Lung microvascular endothelial cell (primary cell): ENCODE data around the gene TEAD2. TPM values are rescaled to one million over a fixed set of nuclear protein-coding genes. Genes with fewer than 3 reads are reported as not detected.
A peak's percentile ranks its signal among the peaks of the same experiment; 100 is the strongest.

ENCODE experiments used
- DNase-seq, 2 donors: peaks; one replicate each; pipeline versions ENCODE4 v3.0.0 to v3.0.0-alpha.2; 2010; ENCODE audit warnings: low read depth in 2 of 2
- total RNA-seq: library from RNA; depleted of rRNA; stranded (reverse); fragments of >200 nt; gene quantifications from 2 replicates; pipeline ENCODE4 v1.2.1, GENCODE V29; 2014

The TEAD2 gene
- total RNA-seq, 1 donor from 2014 or later, result 57.1 TPM

DNA sequence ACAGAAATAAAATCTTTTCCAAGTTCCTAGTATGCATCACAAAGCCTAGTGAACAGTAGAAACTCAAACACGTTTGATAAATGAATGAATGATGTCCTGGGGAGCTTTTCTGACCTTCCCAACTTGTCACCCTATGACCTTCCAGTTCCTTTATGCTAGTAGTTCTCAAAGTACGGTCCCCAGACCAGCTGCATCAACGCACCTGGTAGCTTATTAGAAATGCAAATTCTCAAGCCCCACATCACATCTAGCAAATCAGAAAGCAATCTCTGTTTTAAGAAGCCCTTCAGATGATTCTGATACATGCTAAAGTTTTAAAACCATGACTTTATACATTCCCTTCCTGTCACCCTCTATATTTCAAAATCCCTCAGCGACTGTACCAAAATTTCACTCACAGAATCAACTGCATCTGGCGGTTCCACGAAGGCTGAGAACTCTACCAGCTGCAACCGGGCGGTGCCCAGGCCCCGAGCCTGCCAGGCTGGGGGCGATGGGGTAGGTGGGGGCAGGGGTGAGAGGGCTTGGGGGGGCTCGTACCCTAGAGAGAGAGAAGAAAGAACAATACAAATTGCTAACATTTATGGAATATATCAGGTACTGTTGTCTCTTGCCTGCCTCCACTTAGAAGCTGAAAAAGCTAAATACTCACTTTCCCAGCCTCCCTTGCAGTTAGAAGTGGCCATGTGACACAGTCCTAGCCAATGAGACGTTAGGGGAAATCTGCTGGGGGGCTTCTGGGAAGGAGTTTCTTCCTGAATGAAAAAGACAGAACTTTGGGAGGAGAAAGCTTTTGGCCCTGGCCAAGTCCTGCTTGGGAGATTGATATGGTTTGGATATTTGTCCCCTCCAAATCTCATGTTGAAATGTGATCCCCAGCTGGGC lies 13.7 kb downstream of the TEAD2 start:
- no peak for DNase-seq

DNA sequence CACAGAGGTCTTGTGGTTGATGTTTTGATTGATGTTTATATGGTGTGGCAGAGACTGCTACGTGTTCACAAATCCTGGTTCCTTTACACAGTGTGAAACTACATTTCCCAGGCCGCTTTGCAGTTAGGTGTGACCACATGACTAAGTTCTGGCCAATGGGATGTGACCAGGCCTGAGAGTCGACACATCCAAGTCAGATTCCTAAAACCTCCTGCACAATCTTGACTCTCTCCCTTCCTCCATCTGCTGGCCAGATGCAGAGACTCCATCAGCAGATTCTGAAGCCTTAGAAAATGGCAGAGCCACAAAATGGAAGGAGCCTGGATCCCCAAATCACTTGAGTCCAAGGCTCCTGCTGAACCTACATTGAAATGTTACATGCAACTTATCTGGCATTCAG lies 14.4 kb downstream of the TEAD2 start:
- DNase-seq, result peak; percentile 44 to 47

DNA sequence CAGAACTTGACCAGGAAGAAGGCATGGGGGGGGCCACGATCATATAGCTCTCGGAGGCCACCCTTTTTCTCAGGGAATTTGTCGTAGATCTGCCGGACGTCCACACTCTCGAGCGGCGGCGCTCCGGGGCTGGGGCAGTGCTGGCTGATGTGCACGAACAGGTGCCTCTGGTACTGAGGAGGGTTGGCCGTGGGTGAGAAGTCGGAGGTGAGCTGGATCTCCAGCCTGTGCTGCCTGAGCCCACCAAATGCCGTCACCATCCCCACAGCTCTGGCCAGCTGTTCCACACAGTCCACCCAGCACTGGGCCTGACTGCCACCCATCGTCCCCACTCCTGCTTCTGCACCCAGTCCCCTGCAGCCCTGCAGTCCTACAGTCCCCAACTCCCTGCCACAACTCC lies 15.0 kb downstream of the TEAD2 start:
- no peak for DNase-seq

DNA sequence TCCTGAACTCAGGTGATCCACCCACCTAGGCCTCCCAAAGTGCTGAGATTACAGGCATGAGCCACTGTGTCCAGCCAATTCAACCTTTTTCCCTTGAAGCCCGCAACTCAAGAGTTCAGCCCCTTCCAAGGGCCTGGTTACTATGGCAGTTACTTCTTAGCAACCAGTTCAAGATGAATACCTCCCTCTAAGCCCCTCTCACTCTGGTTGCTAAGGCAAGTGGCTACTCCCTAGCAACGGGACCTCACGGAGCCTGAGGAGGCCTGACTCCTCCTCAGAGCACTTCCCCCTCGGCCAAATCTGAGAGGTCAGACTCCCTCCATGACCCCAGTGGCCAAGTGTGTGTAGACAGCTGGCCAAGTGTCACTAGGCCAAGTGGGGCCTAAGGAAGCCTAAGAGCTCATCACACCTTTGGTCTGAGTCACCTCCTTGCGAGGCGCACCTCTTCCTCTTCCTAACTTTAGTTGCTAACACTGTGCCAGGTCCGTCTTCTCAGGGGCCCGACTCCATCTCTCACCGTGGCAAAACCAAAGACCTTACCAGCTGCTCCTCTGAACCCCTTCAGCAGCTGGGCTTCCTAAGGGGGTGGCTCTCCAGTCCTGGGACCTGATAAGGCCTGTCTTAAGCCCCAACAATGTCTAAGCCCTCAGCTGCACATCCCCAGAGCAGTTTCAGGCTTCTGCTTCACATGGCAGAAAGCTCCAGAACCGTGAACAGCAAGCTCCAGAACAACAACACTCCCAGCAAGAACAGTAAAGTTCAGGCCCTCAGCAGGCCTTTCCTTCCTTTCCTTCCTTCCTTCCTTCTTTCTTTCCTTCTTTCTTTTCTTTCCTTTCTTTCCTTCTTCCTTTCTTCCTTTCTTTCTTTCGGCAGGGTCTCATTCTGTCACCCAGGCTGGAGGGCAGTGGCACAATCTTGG lies 17.5 kb downstream of the TEAD2 start:
- DNase-seq, result no peak

DNA sequence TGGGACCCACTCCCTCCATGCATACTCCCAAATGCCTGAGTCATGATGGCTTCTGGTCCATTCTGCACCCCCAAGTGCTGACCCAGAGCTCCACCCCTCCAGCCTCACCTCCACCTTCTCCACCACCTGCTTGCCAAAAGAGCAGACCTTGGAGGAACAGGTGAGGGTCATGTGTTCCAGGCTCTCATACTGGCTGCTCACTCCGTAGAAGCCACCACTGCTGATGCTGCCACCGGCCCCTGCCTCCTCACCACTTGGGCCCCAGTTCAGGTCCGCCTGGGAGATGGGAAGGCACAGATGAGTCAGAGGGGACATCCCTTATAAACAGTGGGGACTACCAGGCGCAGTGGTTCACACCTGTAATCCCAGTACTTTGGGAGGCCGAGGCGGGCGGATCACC lies 19.1 kb downstream of the TEAD2 start:
- no peak for DNase-seq

DNA sequence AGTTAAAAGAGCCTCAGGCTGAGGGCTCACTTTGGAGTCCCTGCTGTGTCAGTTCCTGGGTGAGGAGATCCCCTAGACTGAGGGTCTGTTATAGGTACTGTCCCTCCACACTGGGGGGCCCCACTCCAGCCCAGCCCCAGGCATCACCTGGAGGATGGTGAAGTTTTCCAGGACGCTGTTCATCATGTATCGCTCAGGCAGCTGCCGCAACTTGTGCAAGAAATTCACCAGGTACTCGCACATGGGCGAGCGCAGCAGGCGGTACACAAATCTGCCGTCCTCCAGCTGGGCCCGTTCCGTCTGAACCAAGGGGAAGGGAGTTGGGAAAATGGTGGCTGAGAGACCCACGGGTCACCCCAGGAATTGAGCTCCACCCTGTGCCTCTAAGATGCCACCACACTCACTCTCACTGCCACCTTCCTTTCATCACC lies 19.9 kb downstream of the TEAD2 start:
- no peak for DNase-seq

DNA sequence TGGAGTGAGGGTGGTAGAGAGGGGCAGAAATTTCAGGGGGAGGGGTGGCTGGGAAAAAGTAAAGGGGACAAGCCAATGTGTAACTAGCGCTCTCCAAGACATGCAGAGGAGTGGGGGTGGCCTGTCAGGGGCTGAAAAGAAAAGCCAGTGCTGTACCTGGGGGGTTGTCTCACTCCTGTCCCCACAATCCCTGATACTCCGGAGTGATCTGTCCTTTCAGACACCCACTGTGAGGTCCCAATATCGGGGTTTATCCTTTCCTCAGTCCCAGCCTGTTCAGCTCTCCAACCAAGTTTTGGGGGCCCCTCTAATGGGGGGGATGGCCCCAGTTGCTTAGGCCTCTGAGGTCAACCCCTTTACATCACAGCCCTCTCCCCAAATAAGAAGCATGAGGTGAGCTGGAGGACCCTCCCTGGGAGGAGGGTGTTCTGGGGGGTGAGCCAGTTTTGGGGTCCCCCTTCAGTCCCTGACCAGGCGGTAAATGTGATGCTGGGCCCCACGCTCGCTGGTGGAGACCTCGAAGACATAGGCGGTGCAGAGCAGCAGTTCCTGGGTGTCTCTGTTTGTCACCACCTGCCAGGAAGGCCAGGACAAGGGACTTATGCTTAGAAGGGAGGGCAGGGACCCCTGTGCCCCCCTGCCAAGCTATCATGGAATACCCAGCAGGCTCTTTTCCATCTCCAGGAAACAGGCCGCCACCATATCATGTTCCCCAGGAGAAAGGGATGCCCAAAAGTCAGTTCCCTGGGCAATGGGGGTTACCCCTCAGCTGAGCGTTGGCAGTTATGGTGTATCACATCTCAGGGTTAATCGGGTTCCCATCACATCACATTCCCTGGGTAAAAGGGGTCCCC lies 21.1 kb downstream of the TEAD2 start:
- DNase-seq, result no peak

DNA sequence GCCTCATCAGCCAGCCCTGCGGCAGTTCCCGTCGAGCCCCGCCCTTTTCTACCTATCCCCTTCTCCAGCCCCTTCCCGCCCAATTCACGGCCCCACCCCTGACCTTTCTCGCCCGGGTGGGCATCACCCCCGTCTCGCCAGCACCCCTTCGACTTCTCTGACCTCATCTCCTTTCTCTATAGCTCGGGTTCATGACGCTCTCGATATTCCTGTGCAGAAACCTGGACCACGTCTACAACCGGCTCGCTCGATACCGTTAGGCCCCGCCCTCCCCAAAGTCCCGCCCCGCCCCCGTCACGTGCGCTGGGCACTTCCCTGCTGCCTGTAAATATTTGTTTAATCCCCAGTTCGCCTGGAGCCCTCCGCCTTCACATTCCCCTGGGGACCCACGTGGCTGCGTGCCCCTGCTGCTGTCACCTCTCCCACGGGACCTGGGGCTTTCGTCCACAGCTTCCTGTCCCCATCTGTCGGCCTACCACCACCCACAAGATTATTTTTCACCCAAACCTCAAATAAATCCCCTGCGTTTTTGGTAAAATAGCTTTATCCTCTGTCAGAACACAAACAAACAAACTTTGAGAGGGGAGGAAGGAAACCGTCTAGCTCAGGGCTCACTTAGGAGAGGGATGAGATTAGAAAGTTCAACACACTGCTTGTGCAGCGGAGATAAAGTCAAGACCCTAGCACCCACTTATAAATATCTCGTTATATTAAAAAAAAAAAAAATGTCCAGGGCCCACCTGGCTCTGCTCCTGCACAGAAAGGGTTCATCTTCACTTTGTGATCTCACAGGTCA lies 21.9 kb downstream of the TEAD2 start:
- peak; percentile 35 to 82 for DNase-seq

DNA sequence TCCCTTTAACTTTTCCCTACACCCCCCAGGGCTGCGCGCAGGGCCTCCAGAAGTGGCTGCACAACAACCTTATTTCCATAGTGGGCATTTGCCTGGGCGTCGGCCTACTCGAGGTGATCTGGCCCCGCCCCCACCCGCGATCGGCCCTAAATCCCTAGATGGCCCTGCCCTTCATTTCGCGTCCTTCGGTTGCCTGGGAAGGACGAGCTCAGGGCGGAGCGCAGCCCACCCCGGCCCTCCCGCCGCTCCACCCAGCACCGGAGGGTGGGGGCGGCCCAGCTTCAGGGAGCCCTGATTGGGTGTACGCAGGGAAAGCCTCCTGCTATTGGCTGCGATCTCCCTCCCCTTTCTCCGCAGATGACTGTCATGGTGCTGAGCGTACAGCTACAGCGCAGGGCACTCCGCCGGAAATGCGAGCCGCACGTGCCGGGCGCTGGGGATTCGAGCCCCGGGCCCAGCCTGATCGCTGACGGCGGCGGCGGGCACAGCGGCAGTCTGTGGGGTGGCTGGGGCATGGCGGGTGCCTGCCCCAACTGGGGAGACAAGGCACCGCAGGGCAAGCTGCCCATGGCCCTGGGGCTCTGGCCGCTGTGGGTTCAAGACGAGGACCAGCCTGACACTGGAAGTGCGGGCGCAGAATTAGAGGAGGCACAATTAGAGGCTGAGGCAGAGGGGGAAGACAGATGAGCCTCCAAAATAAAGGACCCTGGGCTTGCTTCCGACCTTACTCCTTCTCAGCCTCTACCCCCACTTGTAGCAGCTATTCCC lies 22.7 kb downstream of the TEAD2 start:
- peak; percentile 88 to 95 for DNase-seq

DNA sequence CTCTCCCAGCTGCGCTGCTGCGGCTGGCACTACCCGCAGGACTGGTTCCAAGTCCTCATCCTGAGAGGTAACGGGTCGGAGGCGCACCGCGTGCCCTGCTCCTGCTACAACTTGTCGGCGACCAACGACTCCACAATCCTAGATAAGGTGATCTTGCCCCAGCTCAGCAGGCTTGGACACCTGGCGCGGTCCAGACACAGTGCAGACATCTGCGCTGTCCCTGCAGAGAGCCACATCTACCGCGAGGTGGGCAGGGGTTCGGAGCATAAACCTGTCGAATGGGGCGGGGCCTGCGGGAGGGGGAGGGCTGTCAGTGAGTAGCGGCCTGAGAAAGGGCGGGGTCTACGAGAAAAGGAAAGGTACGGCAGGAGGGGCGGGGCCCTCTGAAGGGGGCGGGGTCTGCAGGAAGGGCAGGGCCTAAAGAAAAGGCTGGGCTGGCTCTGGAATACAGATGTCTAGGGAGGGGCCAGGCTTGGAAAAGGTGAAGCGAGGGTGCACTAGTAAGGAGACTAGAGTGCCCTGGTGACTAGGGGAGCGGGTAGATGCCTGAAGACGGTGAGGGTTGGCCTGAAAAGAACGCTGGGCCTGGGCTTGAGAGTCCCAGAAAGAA lies 23.4 kb downstream of the TEAD2 start:
- DNase-seq, result peak; percentile 33 to 74

DNA sequence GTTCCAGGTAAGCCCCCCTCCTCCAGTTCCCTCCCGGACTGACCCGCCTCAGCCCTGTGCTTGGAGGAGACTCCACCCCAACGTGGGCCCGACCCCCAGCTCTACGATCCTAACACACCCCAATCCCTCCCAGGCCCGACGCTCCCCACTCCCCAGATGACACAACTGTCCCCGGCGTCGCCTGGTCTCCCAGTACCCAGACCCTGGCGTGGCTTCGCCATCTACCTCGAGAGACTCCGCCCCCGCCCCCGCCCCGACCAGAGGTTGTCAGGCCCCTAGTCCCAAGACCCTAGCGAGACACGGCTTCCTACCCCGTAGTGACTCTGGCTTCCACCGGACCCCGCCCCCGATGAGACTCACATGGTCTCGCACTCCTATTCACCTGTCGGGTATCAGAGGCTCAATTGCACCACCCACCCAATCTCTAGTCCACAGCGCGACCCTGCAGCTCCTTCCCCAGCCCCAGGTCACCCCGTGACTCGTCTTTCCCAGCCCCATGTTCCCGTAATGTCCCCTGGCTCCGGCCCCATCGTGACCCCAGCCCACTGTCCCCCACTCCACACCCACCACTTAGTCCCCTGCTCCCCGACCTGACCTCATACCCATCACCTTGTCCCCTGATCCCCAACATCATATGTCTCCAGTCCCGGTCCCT lies 24.1 kb downstream of the TEAD2 start:
- DNase-seq, result no peak

DNA sequence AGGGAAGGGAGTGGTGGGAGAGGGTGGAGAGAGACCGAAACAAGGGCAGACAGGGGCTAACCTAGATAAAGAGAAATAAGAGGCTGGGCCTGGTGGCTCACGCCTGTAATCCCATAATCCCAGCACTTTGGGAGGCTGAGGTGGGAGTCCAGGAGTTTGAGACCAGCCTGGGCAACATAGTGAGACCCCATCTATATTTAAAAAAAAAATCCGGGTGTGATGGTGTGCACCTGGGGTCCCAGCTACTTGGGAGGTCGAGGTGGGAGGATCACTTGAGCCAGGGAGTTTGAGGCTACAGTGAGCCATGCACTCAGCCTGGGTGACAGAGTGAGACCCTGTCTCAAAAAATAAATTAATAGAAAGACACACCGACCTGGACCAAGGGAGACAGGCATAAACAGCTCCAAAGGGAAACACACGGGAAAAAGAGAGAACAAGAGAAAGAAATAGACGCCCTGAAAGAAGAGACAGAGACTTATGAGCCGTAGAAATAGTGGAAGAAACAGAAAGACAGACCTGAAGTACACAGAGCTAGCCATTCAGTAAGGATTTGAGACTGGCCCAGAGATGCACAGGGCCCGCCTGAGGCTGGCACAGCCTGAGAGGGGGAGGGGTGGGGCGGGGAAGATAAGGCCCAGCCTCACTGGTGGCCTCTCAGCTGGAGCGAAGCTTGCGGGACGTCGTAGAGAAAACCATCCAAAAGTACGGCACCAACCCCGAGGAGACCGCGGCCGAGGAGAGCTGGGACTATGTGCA lies 24.8 kb downstream of the TEAD2 start:
- no peak for DNase-seq

DNA sequence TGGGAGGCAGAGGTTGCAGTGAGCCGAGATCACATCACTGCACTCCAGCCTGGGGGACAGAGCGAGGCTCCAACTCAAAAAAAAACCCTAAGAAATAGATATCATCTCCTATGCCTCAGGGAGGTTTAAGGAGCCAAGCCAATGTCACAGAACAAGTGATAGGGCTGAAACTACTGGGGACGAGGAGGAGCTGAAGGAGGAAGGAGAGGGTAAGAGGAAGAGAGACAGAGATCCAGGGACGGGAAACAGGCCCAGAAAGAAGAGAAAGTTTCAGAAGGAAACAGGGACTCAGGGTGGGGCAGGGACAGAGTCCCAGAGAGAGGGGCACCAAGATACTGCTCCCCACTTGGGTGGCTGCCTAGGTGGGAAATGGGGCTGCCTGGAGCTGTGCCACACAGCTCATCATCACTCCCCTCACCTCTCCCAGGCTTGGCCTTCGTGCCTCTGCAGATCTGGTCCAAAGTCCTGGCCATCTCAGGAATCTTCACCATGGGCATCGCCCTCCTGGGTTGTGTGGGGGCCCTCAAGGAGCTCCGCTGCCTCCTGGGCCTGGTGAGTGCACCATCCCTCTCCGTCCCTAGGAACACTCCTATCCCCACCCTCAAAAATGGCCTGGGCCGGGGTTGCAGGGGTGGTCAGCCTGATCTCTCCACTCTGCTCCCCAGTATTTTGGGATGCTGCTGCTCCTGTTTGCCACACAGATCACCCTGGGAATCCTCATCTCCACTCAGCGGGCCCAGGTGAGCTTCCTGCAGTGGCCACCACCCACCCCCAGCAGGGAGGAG lies 25.5 kb downstream of the TEAD2 start:
- no peak for DNase-seq

DNA sequence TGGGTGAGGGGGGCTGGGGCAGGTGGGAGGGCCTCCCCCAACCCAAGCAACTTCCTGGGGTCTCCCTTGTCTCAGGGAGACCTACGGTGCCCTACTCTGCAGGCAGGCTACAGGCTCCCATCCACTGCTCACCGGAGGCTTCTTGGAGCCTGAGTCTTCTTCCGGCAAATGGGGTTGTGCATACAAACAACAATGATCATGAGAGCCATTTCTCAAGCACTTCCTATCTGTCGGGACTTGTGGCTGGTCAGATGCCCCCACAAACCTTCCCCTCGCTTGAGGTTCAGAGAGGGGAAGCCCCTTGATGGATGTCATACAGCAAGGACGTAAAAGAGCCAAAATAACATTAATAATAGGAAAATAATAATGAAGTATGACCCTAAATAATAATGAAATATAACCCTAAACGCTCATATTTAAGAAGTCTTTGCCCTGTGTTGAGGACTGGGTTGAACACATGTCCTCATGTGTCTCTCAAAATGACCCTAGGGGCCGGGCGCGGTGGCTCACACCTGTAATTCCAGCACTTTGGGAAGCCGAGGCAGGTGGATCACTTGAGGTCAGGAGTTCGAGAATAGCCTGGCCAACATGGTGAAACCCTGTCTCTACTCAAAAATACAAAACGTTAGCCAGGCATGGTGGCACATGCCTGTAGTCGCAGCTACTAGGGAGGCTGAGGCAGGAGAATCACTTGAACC lies 26.3 kb downstream of the TEAD2 start:
- no peak for DNase-seq

DNA sequence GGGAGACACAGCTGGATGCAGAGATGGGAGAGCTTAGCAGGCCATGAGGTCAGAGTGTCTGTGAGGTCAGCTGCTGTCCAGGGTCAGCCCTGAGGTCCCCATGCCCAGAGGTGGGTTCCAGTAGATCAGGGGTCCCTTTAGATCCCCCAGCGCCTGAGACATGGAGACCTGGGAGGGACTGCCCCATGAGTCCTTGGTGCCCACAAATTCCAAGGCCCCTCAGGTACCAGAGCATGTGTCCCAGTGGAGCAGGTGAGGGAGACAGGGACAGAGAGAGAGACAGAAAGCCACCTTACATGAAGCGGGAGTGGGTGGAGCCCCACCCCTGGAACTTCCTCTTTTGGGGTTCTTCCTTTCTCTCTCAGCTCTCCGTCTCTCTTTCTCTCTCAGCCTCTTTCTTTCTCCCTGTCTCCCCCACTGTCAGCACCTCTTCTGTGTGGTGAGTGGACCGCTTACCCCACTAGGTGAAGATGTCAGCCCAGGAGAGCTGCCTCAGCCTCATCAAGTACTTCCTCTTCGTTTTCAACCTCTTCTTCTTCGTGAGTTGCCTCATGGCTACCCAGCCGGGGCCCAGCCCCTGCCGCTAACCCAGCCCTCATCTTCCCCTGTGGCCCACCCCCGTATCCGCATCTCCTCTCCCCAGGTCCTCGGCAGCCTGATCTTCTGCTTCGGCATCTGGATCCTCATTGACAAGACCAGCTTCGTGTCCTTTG lies 27.0 kb downstream of the TEAD2 start, which contains the start of gene CD37:
Gene CD37, plus strand, starts transcription at position 336 of the 713 bp plus-strand sequence. Its CDS starts 135 bp downstream, at position 471.
- DNase-seq, result no peak

DNA sequence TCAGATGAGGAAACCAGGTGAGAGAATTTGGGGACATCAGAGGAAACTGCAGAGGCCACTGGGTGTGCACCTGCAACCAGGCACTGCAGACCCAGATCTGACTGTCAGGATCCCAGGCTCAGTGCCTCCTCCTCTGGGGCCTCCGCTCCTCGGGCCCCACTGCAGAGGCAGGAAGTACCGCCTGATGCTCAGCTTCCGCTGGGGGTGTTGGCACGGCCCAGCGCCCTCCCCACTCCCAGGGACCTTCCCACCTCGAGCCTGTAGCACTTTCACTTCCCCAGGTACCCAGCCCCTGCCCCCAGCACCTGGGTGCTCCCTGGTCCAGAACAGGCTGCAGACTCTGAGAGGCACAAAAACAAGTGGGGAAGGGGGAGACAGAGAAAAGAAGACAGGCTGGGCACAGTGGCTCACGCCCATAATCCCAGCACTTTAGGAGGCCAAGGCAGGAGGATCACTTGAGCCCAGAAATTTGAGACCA lies 28.4 kb downstream of the TEAD2 start:
- peak; percentile 29 to 46 for DNase-seq
